ENCODE results near the gene SLMAP.

Gene SLMAP

DNA sequence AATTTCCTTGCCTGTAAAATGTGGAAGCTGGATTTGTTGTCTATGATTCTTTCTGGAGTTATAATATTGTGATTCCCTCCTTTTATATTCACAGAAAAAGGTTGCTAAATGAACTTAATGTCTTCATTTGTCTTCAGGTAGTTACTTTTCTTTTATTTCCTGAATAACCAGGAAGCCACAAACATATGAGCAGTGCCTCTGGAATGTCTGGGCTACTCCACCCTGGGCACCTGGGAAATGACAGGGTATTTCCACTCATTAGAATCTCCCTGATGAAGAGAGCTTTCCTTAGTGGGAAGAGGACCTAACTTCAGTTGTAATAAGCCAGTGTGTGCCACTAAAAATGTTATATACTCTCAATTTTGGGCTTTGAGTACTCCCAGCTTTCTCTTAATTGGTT is 3.8 kb upstream of the SLMAP start:
- DNase-seq, result no peak

DNA sequence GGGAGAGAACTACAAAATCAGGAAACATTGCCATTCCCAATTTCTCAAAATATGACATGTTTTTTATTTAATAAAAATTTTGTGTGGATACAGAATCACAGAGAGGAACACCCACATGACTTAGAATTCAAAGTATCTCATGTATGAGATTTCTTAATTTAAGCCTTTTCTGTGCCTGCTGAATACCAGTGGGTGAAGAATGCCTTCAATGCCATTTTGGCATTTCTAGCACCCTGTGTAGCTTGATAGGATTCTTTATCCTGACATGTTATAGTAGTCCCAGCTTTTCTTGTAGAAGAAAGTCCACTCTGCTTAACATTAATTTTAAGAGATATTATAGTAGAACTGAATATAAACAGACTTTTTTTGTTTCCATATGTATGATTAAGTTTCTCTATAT is 3.1 kb upstream of the SLMAP start:
- no peak for DNase-seq

DNA sequence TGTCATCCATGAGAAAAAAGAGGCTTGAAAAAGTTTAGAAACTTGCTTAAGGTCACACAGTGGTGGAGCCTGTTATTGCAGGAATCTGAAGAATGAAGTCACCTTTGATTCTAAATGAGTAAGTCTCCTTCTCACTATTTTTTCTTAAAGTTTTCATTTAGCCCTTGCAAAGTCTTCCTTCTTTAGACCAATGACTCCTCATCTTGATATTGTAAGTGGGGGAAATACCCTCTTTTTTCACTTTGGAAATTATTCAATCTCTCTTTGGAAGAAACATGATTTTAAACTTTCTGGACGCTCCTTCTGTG is 787 bp upstream of the SLMAP start:
- DNase-seq, result no peak

DNA sequence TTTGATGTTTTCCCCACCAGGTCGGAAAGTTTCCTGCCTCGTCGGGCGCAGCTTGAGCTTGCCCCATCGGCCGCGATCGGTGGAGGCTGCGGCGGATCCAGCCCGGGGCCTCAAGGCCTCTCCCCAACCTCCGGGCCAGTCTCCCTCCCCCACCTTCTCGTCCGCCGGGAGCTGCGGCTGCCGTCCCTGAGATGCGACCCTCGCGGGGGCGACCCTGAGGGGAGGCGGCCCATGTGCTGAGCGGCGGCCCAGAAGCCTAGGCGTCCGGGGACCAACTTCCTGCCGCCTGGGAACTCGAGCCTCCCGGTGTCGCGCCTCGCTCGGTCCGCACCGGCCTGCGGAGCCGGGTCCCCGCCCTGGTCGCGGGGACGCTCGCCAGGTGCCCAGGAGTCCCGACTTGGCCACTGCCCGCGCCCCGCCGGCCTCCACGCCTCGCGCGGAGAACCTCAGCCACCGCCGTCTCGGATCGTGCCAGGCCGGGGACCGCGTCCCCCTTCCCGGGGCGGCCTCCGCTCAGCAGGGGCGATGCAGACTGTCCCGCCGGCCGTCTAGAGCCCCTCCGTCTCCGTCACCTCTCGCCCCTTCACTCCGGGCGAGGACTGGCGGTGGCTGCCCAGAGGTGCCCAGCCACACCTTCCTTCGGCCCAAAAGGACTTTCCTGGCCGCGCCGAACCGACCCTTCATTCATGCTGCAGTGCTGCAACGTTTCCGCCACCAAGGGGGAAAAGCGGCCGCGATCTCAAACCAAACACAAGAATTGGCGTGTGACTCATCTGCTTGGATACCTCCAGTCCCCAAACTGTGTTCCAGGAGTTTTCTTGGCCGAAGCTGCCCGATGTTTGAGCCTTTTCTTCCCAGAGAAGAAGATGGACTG is 656 bp downstream of the SLMAP start:
- no peak for DNase-seq

DNA sequence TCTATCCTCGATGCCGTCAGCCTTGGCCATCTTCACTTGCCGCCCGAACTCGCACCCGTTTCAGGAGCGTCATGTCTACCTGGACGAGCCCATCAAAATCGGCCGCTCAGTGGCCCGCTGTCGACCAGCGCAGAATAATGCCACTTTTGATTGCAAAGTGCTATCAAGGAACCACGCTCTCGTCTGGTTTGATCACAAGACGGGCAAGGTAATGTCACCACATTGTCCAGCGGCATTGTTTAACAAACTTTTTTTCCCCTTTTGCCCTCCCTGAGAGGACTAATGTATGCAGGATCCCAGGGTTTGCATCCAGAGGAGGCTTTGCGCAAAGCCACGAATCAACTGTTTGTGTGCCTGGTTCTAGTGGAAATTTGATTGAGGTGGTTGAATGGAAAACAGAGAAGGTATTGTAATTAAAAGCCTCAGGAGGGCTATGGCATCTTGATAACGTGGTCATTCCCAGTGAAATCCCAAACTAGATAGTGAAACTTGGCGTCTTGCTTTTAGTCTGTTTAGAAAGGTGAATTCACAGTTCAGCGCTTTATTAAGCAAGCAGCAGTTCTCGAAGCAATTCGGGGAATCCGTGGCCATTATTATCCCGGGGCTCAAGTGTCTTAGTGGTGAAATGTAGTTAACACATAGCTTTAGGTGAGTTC is 1.7 kb downstream of the SLMAP start:
- DNase-seq, result no peak

DNA sequence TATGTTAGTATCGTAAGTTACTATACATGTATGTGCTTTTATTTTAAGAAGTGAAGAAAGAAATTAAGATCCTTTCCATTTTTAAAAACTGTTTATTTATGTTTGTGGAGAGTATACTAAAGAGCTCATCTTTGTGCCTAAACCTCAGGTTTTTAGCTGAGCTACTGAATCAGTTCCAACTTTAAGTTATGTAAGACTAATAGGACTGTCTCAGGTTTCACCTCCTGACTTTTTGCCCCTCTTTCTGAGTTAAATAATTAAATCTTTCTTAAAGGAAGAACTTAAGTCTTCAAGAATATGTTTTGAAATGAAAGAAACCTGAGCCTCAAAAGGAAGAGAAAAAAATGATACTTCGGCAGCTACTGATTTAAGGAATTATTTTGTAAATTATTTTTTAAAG is 2.6 kb downstream of the SLMAP start:
- DNase-seq, result no peak

DNA sequence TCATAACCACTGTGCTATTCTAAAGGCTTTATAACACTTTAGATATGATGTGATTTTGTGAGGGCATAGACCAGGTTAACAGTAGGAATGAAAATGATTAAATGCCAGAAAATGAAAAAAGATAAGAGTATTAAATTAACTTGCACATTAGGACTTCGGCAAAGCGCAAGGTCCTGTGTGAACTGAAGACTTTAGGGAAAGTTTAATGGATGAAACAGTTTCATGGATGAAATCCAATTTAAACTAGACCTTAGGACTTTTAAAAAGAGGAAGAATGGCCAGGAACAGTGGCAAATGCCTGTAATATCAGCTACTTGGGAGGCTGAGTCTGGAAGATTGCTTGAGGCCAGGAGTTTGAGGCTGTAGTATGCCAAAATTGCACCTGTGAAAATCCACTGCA is 8.7 kb downstream of the SLMAP start:
- no peak for DNase-seq

DNA sequence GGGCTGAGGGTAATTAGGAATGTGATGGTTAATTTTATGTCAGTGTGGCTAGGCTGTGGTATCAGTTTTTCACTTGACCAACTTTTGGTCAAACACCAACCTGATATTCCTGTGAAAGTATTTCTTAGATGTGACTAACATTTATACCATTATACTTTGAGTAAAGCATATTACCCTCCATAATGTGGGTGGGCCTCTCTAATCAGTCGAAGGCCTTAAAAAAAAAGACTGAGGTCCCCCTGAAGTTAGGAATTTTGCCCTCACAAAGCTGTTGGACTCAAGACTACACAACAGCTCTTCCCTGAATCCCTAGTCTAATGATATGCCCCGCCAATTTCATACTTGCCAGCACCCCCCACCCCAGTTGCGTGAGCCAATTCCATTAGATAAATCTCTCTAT is 12.5 kb downstream of the SLMAP start:
- DNase-seq, result no peak

DNA sequence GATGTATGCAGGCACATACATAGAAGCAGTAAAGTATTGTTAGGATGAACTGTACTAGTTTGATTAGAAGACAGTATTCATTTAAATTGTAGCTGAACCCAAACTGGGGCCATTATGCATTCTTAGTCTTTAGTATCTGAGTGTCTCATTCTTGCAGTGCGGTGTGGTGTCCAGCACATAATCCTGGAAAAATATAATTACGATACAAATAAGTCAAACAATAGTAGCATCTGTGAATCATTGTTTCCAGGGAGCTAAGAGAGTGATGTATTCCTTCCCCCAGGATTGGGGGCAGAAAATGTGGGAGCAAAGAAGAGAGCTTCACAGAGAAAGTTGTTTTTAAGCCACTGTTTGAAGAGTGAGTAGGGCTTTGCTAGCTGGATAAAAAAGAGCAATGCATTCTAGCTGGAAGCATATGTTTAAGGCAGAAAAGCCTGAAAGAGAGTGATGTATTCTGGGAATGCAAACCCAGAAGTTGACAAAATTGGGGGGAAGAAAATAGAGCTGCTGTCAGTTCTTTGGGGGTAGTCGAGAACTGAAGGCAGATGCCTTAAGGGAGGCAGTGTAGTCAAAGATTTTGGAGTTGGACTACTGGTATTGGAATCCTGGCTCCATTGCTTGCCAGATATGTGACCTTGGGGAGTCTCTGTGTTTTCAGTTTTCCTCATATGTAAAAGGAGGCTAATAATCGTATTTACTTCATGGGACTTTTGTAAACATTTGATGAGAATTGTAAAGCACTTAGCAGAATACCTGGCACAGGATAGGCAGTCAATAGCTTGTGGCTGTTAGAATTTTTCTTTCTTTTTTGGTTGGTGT is 14.1 kb downstream of the SLMAP start:
- no peak for DNase-seq

DNA sequence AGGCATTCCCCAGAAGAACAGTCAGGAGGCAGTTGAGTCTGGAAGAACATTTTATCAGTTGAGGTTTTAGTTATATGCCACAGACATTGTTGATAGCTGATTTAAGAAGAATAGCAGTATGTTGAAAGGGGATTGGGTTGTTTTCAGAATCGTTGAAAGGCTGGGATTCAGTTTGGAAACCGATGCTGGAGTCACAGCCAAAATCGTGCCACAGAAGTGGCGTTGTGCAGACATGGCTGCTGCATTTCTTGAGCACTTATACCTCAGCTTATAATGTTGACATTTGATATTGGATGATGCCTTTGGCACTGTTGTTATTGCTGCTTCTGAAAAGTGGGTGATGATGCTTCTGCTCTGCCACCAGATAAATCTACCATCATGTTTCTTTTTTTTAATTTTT is 16.1 kb downstream of the SLMAP start:
- no peak for DNase-seq

DNA sequence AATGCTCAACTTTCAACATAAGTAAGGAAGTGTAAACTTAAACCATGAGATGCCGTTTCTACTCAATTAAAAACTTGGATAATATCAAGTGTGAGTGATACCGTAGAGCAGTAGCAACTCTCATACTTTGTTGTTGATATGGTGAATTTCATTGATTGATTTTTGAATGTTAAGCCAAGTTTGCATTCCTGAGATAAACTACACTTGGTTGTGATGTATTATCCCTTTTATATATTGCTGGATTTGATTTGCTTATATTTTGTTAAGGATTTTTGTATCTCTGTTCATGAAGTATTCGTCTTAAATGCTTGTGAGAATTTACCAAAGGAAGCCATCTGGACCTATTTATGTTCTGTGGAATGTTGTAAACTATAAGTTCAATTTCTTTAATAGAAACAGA is 21.7 kb downstream of the SLMAP start:
- DNase-seq, result no peak

DNA sequence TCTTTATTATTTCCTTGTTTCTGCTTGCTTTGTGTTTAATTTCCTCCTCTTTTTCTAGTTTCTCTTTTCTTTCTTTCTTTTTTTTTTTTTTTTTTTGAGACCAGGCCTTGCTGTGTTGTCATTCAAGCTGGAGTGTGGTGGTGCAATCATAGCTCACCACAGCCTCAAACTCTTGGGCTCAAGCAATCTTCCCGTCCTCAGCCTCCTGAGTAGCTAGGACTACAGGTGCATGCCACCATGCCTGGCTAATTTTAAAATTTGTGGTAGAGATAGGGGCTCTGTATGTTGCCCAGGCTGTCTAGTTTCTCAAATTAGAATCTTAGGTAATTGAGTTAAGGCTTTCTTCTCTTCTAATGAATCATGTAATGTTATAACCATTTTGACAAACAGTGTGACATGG is 22.4 kb downstream of the SLMAP start:
- no peak for DNase-seq

DNA sequence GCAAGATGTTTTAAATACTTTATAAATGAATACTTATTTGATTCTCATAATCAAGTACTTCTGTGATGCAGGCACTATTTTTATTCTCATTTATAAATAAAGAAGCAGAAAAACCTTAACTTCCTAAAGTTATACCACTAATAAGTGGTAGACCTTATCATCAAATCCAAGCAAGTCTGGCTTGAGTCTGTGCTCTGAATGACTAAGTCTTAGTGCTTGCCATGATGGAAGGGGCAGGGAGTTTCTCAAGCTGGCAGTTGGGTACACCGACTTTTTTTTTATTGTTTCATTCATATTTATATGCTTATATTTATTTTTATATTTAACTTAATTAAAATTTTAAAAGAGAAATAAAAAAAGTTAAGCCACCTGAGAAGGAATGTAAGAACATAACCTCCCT is 23.6 kb downstream of the SLMAP start:
- DNase-seq, result no peak

DNA sequence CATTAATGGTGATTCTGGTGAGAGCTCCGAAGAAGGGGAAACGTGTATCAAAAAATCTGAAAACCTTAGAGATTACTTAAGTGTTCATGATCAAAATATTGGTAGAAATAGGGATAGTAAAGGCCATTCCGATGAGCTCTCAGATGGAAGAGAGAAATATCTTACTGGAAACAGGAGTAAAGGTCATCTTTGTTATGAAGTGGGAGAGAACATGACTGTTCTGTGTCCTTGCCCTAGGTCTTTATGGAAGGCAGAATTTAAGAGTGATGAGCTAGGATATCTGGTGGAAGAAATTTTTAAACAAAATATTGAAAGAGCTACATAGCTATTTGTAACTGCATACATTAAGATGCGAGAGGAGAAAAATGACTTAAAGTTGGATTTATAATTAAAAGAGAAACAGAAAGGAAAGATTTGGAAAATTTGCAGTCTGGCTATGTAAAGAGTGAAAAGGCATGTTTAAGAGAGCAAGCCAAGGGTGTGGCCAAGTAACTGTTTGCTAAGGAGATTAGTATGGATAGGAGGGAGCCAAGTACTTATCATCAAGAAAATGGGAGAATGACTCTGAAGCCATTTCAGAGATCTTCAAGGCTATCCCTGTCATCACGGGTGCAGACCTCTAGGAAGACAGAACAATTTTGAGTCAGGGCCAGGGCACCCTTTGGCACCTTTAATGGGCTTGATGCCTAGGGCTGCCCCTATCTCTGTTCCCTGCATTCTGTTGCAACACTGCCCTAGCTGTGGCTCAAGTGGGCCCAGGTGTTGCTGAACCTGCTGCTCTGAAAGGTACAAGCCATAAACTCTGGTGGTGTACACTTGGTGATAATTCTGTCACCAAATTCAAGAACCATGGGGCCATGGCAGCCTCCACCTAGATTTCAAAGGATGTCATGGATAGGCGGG is 27.3 kb downstream of the SLMAP start:
- no peak for DNase-seq

DNA sequence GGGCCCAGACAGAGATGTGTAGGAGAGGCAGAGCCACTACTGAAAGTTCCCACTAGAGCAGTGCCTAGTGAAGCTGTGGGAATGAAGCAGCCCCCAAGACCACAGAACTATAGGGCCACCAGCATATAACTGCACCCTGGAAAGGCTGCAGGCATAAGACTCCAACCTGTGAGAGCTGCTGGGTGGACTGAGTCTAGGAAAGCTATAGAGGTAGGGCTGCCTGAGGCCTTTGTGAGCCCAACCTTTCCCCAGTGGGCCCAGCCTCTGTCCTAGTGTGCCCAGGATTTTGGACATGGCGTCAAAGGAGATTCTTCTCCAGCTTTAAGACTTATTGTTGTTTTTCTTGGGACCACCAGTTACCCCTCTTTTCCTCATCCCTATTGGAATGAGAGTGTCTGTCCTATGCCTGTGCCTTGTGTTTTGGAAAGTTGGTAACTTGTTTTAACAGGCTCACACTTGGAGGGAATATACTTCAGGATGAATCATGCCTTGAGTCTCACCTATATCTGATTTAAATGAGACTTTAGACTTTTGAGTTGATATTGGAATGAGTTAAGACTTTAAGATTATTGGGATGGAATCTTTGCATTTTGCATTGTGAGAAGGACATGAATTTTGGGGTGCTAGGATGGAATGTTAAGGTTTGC is 28.1 kb downstream of the SLMAP start:
- DNase-seq, result no peak

DNA sequence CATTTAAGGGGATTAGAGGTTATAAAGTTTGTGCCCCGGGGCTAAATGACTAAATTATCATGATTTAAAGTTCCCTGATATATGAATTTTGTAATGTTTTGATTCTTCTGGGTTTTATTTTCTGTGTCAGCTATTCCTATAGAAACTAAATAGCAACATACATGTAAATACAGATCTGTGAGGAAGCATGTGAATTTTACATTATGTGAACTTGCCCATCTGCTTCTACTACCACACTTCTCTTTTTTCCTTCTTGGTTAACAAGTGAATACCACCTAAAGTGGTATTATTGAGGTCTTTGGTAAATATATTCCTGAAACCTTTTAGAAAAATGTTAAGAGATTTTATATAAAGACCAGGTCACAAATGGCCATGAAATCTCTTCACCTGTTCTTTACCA is 29.3 kb downstream of the SLMAP start:
- DNase-seq, result no peak

DNA sequence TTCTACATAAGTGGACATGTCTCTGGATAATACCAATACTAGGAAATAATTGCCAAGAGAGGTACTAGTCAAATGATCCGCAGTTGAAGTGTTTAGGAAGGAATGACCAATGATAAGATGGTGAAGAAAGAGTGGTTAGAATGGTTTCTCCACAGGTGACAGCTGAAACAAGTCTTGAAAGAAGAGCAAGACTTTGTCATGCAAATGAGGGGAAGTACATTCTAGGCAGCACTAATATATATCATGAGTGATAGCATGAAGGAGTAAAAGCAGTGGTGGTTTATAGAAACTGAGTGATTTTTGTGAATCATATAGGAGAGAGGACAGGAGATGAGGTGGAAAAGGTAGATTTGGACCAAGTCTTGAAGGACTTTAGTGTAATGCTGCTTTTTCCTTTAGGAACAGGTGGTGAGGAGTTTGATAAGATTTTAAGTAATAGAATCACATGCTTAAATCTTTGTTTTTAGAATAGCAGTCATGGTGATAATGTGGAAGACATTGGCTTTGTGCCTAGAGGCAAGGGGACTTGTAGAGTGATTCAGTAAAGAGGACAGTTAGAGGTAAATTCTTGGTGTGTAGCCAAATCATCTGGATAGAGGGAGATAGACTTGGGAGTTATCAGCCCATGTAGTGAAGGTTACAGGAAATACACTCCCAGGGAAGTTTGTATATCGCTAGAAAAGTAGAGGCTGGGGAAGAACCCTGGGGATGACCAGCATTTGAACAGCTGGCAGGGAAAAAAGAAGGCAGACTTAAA is 31.9 kb downstream of the SLMAP start:
- no peak for DNase-seq

DNA sequence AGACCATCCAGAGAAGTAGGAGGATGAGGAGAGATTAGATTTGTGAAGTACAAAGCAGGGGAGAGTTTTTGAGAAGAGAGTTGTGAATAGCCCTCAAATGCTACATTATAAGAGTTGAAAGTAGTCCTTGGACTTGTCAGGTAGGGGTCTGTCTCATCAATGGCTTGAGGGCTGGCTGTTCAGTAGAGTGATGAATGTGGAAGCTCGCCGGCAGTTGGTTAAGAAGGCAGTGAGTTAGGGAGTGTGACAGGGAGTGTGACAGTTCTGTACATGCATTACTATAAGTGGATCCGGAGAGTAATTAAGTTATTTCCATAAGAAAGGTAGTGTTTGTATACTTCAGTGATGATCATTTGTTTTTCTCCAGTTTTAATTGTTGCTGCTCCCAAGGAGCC is 32.5 kb downstream of the SLMAP start:
- no peak for DNase-seq

DNA sequence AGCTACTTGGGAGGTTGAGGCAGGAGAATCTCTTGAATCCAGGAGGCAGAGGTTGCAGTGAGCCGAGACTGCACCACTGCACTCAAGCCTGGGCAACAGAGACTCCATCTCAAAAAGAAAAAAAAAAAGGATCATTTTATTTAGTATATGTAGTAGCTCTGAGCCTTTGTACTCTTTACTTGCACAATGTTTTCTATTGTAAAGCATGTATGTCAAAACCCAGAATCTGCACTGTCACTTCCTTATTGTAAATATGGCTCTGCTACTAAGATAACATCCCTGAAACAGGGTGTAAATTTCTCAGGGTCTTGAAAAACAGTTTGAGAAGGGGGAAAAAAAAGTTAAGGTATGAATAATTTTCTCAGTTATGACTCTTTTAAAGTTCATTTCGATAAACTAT is 35.1 kb downstream of the SLMAP start:
- no peak for DNase-seq

DNA sequence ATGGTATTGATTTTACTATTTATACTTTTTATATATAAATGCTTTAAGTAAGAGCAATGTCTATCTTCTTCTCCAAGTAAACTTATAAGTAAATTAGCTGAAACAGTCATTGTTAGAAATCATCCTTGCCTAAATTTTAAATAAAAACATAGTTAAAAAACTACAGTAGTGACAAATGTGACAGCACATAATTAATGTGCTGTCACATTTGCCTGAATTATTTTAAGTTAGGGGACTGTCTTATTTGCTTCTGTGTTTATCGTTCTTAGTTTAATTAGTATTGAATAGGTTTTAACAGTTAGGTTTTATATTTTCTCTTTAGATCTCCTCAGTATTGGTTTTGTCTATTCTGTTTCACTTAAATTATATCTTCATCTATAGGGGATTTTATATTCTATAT is 36.1 kb downstream of the SLMAP start:
- no peak for DNase-seq

DNA sequence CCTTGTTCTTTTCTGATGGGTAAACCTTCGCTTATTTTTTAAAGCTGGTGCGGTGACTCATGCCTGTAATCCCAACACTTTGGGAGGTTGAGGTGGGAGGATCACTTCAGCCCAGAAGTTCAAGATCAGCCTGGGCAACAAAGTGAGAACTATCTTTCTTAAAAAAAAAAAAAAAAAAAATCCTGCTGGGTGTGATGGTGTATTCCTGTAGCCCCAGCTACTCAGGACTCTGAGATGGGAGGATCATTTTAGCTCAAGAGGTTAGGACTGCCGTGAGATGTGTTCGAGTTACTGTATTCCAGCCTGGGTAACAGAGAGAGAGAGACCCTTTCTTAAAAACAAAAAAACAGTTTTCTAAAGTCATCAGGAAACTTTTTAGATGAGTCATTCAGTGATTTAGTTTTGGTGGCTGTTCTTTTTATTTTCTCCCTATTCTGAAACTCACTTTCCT is 37.7 kb downstream of the SLMAP start:
- DNase-seq, result no peak

DNA sequence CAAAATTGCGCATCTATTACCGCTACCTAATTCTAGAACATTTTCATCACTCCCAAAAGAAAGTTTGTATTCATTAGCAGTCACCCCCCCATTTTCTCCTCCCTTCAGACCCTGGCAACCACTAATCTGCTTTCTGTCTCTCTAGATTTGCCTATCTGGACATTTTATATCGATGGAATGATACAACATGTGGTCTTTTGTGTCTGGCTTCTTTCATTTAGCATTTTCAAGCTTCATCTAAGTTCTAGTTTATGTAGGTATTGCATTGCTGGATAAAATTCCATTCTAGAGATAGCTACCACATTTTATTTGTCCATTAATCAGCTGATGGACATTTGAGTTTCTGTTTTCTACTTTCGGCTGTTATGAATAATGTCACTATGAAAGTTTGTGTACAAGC is 38.4 kb downstream of the SLMAP start:
- DNase-seq, result no peak

Data from GOT3 (cell line).